Melanocyte of skin (primary cell): ENCODE measurements around the gene COG2. TPM values are rescaled to one million over a fixed set of nuclear protein-coding genes. Genes with fewer than 3 reads are reported as not detected.

Source experiments
- total RNA-seq, 2 donors: library from RNA; depleted of rRNA; stranded (reverse); fragments of >200 nt; gene quantifications; 2 replicates each; pipeline ENCODE4 v1.2.3, GENCODE V29; 2012

The COG2 gene
- 10 to 100 TPM; 25.1 to 30.6 TPM for total RNA-seq

GRCh38 chr1:230642263-230642959, at the start of gene COG2:
Gene COG2 (plus strand): TSS chr1:230642481. CDS start chr1:230642607, 126 bp downstream.

GRCh38 chr1:230713915-230714764, 71.9 kb downstream of the COG2 start, which contains the start of gene AGT:
Gene AGT (minus strand): TSS chr1:230714122. CDS start chr1:230710823, 3,299 bp downstream.

Other genes with a start within 250 kb of the COG2 start
- gene PGBD5, start 216.1 kb upstream of the COG2 start, total RNA-seq, result 1 to 10 TPM in 1 of 2 donors, under 1 TPM in 1; 0.67 to 4.8 TPM
- gene AGT, start 71.6 kb downstream of the COG2 start, total RNA-seq, result under 1 TPM in 1 of 2 donors, not detected in 1; 0.69 TPM
- not detected for gene CAPN9, start 104.9 kb downstream of the COG2 start, total RNA-seq
- 100 to 1,000 TPM; 106 to 180 TPM for gene C1orf198, start 226.0 kb downstream of the COG2 start, total RNA-seq